SJSA1 (cell line): ENCODE results near the gene ZNF618. TPM values are rescaled to one million over a fixed set of nuclear protein-coding genes. Genes with fewer than 3 reads are reported as not detected.

ENCODE experiments used
- DNase-seq, 2 experiments: peaks; one replicate each; pipeline ENCODE4 v3.0.0-alpha.2; 2015 to 2020; ENCODE audit warnings: low spot score in 2 of 2, low read depth in 1 of 2
- H3K27ac ChIP-seq: fragments of 250-450 bp; sonication (Bioruptor Pico); 2 replicates; pipeline ENCODE4 v1.5.1; 2020; ENCODE audit warnings: mild to moderate bottlenecking, moderate library complexity
- H3K27me3 ChIP-seq: fragments of 250-450 bp; sonication (Bioruptor Pico); replicated peaks from 2 replicates; pipeline ENCODE4 v1.5.1; 2020; ENCODE audit warnings: mild to moderate bottlenecking, moderate library complexity
- H3K36me3 ChIP-seq: fragments of 250-450 bp; sonication (Bioruptor Pico); 2 replicates; pipeline ENCODE4 v1.5.1; 2020; ENCODE audit warnings: mild to moderate bottlenecking
- H3K4me1 ChIP-seq: fragments of 250-450 bp; sonication (Bioruptor Pico); replicated peaks from 2 replicates; pipeline ENCODE4 v1.6.1; 2021; ENCODE audit warnings: mild to moderate bottlenecking
- H3K4me3 ChIP-seq: fragments of 250-450 bp; sonication (Bioruptor Pico); 2 replicates; pipeline ENCODE4 v1.5.1; 2020; ENCODE audit warnings: mild to moderate bottlenecking
- H3K9me3 ChIP-seq: fragments of 250-450 bp; sonication (Bioruptor Pico); replicated peaks from 2 replicates; pipeline ENCODE4 v1.5.1; 2020; ENCODE audit warnings: mild to moderate bottlenecking
- total RNA-seq: library from RNA; depleted of rRNA; stranded (reverse); fragments of >200 nt; shearing (Covaris generic); gene quantifications from 2 replicates; pipeline ENCODE4 v1.2.3, GENCODE V29; 2014

Gene ZNF618
- total RNA-seq, 1 experiment from 2014 or later = 4.7 TPM

DNA sequence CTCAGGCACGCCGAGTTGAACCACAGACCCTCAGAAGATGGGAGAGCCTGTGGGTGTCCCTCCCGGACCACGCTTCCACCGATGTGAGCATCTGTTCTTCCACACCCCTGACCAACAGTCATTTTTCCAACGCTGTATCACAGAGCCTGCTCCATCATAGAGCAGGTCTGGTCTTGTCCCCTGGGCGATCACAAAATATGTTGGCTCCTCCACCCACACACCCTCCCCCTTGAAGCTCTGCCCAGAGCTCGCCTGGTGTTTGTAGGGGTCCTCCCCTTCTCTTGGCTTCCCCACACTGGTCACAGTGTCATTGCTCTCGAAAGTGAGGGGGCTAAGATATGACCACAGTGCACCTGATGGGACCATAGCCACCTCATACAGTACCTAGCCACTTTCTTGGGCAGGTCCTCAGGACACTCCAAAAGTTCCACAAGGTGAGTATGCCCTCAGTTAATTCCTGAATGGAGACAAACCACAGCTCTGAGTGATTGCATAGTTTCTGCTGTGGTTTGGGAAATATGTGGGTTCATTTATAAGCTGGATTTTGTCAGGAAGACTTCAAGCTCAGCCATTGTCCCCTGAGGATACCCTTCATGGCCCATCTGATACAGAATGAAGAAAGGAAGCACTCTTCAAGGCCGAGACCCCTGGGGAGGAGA, 3.5 kb upstream of the ZNF618 start:
- Histone ChIP-seq H3K4me1 (peaks cover 1% of the 10 kb centered on the region; the same call in 1 of the 2 replicates), H3K4me3 (no peak overlapping the region), H3K27me3 (no peaks in the 10 kb centered on the region), H3K27ac (no peak overlapping the region), H3K36me3 (peaks cover 4% of the 10 kb centered on the region; the same call in 1 of the 2 replicates), H3K9me3 (no peaks in the 10 kb centered on the region)
- no peak for DNase-seq

DNA sequence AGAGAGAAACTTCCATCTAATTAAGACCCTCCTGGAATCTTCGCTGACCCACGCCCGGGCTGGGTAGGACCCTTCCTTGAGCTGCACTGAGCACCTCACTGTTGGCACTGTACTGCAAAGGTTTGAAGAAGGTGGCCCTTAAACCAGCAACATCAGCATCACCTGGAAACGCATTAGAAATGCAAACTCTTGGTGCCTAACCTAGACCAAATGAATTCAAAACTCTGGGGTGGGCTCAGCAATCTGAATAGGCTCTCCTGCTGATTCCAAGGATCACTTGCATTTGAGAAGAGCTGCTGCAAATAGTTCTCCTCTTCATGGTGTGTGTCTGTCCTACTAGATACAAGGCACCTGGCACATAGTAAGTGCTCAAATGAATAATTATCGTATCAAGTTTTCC, 2.7 kb upstream of the ZNF618 start:
- no peak overlapping the region for H3K4me3 ChIP-seq
- no peak for DNase-seq
- peaks cover 4% of the 10 kb centered on the region; the same call in 1 of the 2 replicates for H3K36me3 ChIP-seq
- no peaks in the 10 kb centered on the region for H3K9me3 ChIP-seq
- no peak overlapping the region for H3K27ac ChIP-seq
- H3K27me3 ChIP-seq = no peaks in the 10 kb centered on the region
- peaks cover 5% of the 10 kb centered on the region; the same call in 1 of the 2 replicates for H3K4me1 ChIP-seq

- Histone ChIP-seq H3K4me1 (peaks cover 5% of the 10 kb centered on the region; the same call in 1 of the 2 replicates), H3K9me3 (no peaks in the 10 kb centered on the region), H3K27ac (no peak overlapping the region), H3K36me3 (peaks cover 4% of the 10 kb centered on the region; the same call in 1 of the 2 replicates), H3K4me3 (no peak overlapping the region), H3K27me3 (no peaks in the 10 kb centered on the region)
- no peak for DNase-seq
These were observed 2.2 kb upstream of the ZNF618 start for GRCh38 chr9:113873926-113874325.

GRCh38 chr9:113875459-113876150, 504 bp upstream of the ZNF618 start:
- H3K27ac ChIP-seq = no peak overlapping the region
- no peaks in the 10 kb centered on the region for H3K9me3 ChIP-seq
- peaks cover 4% of the 10 kb centered on the region; the same call in 1 of the 2 replicates for H3K36me3 ChIP-seq
- peak overlapping the region; percentile 69 for H3K4me3 ChIP-seq
- peak in 1 of 2 experiments; percentile 11 for DNase-seq
- H3K4me1 ChIP-seq = peaks cover 5% of the 10 kb centered on the region; the same call in 1 of the 2 replicates
- H3K27me3 ChIP-seq = no peaks in the 10 kb centered on the region

GRCh38 chr9:113876993-113877368, 872 bp downstream of the ZNF618 start:
- no peak for DNase-seq
- peak overlapping the region; percentile 12; the same call in 1 of the 2 replicates for H3K27ac ChIP-seq
- H3K36me3 ChIP-seq = peaks cover 4% of the 10 kb centered on the region; the same call in 1 of the 2 replicates
- no peaks in the 10 kb centered on the region for H3K27me3 ChIP-seq
- H3K9me3 ChIP-seq = no peaks in the 10 kb centered on the region
- peaks cover 5% of the 10 kb centered on the region; the same call in 1 of the 2 replicates for H3K4me1 ChIP-seq
- H3K4me3 ChIP-seq = peak overlapping the region; percentile 69

DNA sequence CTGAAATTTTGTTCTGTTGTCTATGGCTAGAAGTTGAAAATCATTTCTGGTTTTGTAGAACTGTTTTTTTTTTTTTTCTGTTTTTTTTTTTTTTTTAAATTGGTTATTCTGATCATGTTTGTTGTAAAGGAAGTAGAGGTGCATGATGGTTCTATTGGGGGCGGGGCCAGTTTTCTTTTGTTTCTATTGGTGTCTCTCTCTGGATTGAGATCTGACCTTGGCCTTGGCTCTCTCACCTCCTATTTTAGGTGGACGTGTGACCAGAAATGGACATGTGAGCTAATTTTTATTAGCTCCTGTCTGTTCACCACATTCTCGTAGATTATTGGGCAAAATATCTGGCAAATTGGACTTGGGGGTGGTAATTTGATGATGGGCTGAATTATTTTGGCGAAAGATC, 3.2 kb downstream of the ZNF618 start:
- DNase-seq = no peak
- H3K27ac ChIP-seq = no peak overlapping the region
- no peak overlapping the region for H3K4me3 ChIP-seq
- peaks cover 5% of the 10 kb centered on the region; the same call in 1 of the 2 replicates for H3K4me1 ChIP-seq
- H3K9me3 ChIP-seq = no peaks in the 10 kb centered on the region
- no peaks in the 10 kb centered on the region for H3K27me3 ChIP-seq
- peaks cover 4% of the 10 kb centered on the region; the same call in 1 of the 2 replicates for H3K36me3 ChIP-seq

DNA sequence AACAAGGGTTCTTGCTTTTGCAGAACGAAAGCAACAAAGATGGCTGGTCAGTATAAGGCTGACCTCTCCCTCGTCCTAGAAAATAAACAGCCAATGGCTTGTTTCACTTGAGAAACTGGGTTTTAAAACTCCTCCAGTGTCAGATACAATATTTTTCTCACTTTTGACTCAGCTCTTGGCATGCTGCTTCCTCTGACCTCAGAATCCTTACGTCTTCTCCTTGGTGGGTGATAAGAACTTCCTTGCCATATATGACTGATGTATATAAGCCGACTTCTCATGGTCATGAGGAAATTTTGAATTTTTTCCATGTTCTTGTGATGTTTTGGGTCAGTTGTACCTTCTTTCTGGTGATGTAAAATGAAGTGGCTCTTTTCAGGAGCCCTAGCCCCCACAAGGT, 3.8 kb downstream of the ZNF618 start:
- H3K4me3 ChIP-seq = no peak overlapping the region
- H3K27me3 ChIP-seq = no peaks in the 10 kb centered on the region
- H3K36me3 ChIP-seq = peaks cover 4% of the 10 kb centered on the region; the same call in 1 of the 2 replicates
- no peak overlapping the region for H3K27ac ChIP-seq
- H3K9me3 ChIP-seq = no peaks in the 10 kb centered on the region
- DNase-seq = no peak
- H3K4me1 ChIP-seq = peaks cover 5% of the 10 kb centered on the region; the same call in 1 of the 2 replicates

DNA sequence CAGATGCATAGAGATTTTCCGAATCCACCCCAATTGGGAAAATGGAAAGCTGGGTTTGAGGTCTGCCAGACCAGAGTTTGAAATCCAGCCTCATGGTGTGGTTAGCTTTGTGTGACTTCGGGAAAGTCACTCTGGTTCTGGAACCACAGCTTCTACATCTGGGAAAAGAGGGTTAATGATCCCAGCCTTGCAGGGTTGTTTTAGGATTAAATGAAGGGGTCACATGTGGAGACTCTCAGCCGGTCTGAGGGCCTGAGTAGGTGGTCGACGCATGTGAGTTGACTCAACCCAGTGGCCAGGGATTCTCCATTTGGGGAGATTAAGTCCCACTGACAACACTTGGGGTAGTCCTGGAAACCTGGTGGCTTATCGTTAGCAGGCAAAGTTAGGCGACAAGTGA, 6.1 kb downstream of the ZNF618 start:
- no peaks in the 10 kb centered on the region for H3K9me3 ChIP-seq
- no peak overlapping the region for H3K27ac ChIP-seq
- no peak for DNase-seq
- H3K27me3 ChIP-seq = no peaks in the 10 kb centered on the region
- peaks cover 10% of the 10 kb centered on the region for H3K4me1 ChIP-seq
- no peak overlapping the region for H3K4me3 ChIP-seq
- H3K36me3 ChIP-seq = no peaks in the 10 kb centered on the region

DNA sequence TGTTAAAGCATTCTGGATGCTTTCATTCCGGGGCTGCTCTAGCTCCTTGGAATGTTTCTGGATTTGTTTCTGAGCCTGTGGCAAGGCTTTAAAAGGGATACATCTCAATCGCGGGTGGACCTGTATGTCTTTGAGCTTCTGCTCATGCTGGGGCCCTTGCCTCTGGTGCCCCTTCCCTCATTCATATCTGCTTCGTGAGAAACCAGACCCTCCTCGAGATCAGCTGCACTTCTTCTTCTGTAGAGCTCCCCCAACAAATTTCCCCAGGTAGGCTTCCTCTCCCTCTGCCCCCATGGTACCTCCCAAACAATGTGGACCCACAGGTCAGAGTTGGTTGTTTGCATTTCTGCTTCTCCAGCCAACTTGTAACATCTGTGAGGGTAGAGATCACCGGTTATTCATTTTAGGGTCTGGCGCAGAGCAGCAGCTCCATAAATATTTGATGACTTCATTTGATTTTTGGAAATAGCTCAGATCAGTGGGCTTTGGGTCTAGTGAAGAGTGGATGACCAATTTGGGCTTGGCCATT, 6.6 kb downstream of the ZNF618 start:
- Histone ChIP-seq H3K9me3 (no peaks in the 10 kb centered on the region), H3K4me3 (no peak overlapping the region), H3K36me3 (no peaks in the 10 kb centered on the region), H3K27me3 (no peaks in the 10 kb centered on the region), H3K4me1 (peaks cover 8% of the 10 kb centered on the region), H3K27ac (no peak overlapping the region)
- DNase-seq = no peak

- no peak overlapping the region for H3K4me3 ChIP-seq
- H3K4me1 ChIP-seq = peaks cover 5% of the 10 kb centered on the region; the same call in 1 of the 2 replicates
- no peaks in the 10 kb centered on the region for H3K9me3 ChIP-seq
- H3K36me3 ChIP-seq = no peaks in the 10 kb centered on the region
- no peak for DNase-seq
- H3K27ac ChIP-seq = no peak overlapping the region; the same call in 1 of the 2 replicates
- H3K27me3 ChIP-seq = no peaks in the 10 kb centered on the region
These were observed 9.3 kb downstream of the ZNF618 start for GRCh38 chr9:113885183-113886025.

- H3K4me1 ChIP-seq = peaks cover 5% of the 10 kb centered on the region; the same call in 1 of the 2 replicates
- peak overlapping the region; percentile 25 for H3K4me3 ChIP-seq
- H3K36me3 ChIP-seq = no peaks in the 10 kb centered on the region
- no peaks in the 10 kb centered on the region for H3K27me3 ChIP-seq
- peak overlapping the region; percentile 56 for H3K27ac ChIP-seq
- no peaks in the 10 kb centered on the region for H3K9me3 ChIP-seq
- peak in 1 of 2 experiments; percentile 19 for DNase-seq
These were observed 9.9 kb downstream of the ZNF618 start for GRCh38 chr9:113886026-113886369.

GRCh38 chr9:113886466-113886865, 10.4 kb downstream of the ZNF618 start:
- DNase-seq = peak in 1 of 2 experiments; percentile 27
- Histone ChIP-seq H3K36me3 (0 out of 2 replicates have a peak, but pooled peaks cover 3% of the 10 kb centered on the region), H3K27me3 (no peaks in the 10 kb centered on the region), H3K27ac (peak overlapping the region; percentile 56), H3K4me3 (peak overlapping the region; percentile 25), H3K4me1 (peaks cover 5% of the 10 kb centered on the region; the same call in 1 of the 2 replicates), H3K9me3 (no peaks in the 10 kb centered on the region)

GRCh38 chr9:113886933-113887332, 10.8 kb downstream of the ZNF618 start:
- Histone ChIP-seq H3K4me3 (no peak overlapping the region), H3K4me1 (peaks cover 5% of the 10 kb centered on the region; the same call in 1 of the 2 replicates), H3K9me3 (no peaks in the 10 kb centered on the region), H3K27ac (no peak overlapping the region), H3K36me3 (0 out of 2 replicates have a peak, but pooled peaks cover 3% of the 10 kb centered on the region), H3K27me3 (no peaks in the 10 kb centered on the region)
- DNase-seq = no peak
